IPS-18c (cell line): ENCODE measurements around the gene TBC1D9.

Experiments used
- H3K4me3 ChIP-seq: 2 replicates; pipeline ENCODE4 v1.7.0; 2013; ENCODE audit warnings: low read depth, mild to moderate bottlenecking, low read length, moderate library complexity; ENCODE audit not compliant: insufficient read depth
- H3K9me3 ChIP-seq: one replicate; pipeline ENCODE4 v1.6.1; 2013; ENCODE audit warnings: mild to moderate bottlenecking, low read length, moderate library complexity; ENCODE audit not compliant: control insufficient read depth, insufficient read depth

Gene TBC1D9

DNA sequence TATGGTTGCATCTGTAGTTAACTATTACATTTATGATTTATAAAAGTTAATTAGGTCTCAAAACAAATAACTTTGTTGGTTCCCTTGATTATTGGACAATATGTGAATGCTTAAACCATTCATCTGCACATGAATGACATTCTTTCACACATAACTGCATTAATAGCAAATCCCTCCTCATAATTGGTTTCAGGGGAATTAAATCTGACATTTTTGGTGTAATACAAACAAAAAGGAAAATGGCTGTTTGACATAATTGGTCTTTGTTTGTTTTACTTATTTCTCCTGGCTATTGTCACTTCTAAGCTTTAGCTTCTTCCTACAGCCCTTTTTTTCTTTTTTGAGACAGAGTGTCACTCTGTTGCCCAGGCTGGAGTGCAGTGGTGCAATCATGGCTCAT lies 71.9 kb downstream of the TBC1D9 start:
- Histone ChIP-seq H3K9me3 (no peaks in the 10 kb centered on the region), H3K4me3 (no peak overlapping the region)

- H3K9me3 ChIP-seq: no peaks in the 10 kb centered on the region
- H3K4me3 ChIP-seq: no peak overlapping the region
These were observed 75.0 kb downstream of the TBC1D9 start for GRCh38 chr4:140681201-140681600.

- no peak overlapping the region for H3K4me3 ChIP-seq
- no peaks in the 10 kb centered on the region for H3K9me3 ChIP-seq
These were observed 75.5 kb downstream of the TBC1D9 start for GRCh38 chr4:140680686-140681085.

GRCh38 chr4:140679576-140679975 lies 76.6 kb downstream of the TBC1D9 start:
- Histone ChIP-seq H3K9me3 (no peaks in the 10 kb centered on the region), H3K4me3 (no peak overlapping the region)

DNA sequence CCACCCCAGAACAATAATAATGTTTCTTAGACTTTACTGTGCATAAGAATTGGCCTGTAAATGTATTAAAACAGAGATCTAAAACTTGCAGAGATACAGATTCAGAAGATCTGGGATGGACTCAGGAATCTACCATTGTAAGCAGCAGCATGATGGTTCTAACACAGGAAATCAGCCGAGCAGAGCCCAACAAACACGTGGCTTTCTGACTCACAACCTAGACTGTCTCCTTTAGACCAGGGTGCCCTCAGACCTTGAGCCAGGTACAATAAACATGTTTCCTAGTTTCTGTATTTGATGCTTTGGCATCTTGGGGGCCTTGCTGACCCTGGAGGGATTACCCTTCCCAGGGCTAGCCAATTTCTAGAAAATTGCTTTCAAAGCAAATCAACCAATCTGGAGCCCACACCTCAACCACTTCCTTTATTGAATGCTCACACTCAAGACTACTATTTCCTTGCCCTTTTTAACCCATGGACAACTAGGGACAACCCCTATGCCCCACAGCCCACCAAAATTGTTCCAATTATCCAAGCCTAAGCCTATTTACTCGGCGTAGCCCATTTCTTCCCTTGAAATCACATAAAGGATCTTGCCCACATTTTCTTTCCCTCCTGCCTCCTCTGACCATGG lies 80.5 kb downstream of the TBC1D9 start:
- H3K4me3 ChIP-seq: no peak overlapping the region
- H3K9me3 ChIP-seq: no peaks in the 10 kb centered on the region

DNA sequence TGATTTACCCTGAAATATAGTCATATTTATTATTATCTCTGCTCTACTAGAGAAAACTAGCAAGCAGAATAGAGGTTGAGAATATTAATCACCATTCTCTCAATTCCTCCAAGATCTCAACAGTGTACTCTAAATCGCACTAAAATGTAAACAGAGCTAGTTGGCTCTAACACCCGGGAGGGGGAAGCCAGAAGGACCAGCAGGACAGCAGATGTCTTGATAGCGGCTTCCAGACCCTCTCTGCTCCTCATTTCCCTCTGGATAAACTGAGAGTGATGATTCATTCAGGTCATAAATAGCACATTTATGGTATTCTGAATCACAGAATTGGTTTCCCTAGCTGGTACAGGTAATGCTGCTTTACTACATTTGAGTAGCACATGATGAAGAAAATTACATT lies 82.5 kb downstream of the TBC1D9 start:
- no peak overlapping the region for H3K4me3 ChIP-seq
- H3K9me3 ChIP-seq: no peaks in the 10 kb centered on the region

DNA sequence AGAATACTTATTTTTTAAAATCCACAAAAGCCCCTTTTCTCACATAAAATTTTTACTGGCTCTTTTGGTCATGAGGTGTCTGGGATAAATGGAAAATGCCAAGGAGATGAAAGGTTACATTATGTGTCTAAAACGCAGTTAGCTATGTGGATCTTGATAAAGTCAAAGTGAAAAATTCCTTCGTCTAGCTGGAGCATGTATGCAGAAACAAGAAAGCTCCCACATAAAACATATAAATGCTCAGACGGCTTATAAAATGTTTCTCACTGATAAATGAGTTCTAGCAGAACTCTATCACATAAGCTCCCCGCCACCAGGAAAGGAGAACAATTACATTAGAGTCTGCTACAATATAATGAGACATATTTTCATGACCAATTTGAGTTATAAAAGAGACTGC lies 83.8 kb downstream of the TBC1D9 start:
- H3K9me3 ChIP-seq: no peaks in the 10 kb centered on the region
- no peak overlapping the region for H3K4me3 ChIP-seq

- no peaks in the 10 kb centered on the region for H3K9me3 ChIP-seq
- H3K4me3 ChIP-seq: no peak overlapping the region
These were observed 88.1 kb downstream of the TBC1D9 start for GRCh38 chr4:140668111-140668510.

- Histone ChIP-seq H3K4me3 (no peak overlapping the region), H3K9me3 (no peaks in the 10 kb centered on the region)
These were observed 89.1 kb downstream of the TBC1D9 start for GRCh38 chr4:140666889-140667614.

DNA sequence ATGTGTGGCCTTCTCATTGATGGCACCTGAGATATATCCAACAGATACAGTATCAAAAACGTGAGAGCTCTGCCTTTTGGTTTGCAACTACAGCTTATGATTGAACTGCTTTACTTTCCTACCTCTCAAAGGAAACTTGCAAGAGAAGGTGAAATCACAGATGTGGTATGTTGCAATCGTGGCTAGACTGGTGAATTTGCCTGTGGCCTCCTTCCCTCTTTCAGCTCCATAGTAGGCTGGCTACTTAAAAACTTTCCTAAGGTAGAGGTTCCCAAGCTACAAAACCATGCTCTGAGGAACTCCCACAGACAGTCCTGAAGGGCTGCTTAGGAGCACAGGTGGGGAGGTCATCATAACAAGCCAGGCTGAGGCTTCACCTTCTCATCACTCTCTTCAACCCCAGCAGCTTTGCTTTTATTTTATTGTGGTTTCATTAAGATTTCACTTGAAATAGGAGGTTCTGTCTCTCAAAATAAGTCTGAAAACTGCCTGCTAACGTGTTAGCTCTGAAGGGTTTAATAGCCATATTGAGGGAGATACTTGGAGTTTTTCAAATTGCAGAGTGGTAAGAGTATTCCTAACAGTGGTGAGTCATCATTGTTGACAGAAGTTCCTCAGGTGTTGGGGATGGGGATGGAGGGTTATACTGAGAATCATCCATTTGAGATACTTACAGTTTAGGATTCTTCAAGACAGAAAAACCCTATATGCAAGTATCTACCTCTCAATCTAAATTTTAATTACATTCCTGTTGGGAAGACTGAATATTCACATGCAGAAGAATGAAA lies 93.9 kb downstream of the TBC1D9 start:
- H3K9me3 ChIP-seq: no peaks in the 10 kb centered on the region
- no peak overlapping the region for H3K4me3 ChIP-seq

DNA sequence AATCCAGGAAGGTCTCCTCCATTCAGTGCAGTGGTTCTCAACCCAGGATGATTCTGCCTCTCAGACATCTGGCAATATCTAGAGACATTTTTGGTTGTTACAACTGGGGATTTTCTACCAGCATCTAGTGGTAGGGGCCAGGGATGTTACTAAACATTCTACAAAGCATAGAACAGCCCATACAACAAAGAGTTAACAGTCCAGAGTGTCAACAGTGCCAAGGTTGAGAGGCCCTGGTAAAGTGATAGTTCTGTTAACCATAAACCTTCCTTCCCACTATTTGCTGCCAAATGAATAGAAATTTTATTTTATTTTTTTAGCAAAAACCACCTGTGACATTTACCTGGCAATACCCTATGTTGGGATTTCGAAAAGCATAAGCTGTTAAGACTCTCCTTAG lies 94.6 kb downstream of the TBC1D9 start:
- Histone ChIP-seq H3K9me3 (no peaks in the 10 kb centered on the region), H3K4me3 (no peak overlapping the region)

- Histone ChIP-seq H3K4me3 (no peak overlapping the region), H3K9me3 (no peaks in the 10 kb centered on the region)
These were observed 96.1 kb downstream of the TBC1D9 start for GRCh38 chr4:140659943-140660700.

DNA sequence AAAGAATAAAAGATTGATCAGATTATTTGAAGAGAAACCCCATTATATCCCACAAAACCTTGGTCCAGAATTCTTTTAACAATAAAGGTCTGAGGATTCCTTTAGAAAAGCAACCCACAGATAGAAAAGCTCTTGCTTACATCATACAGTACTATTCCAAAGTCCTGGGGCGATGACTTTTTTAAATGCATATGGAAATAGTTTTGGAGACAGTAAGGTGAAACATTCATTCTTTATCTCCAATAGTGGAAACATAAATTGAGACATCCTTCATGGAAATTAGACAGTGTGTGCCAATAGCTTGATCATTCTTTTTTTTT lies 101.7 kb downstream of the TBC1D9 start:
- no peaks in the 10 kb centered on the region for H3K9me3 ChIP-seq
- H3K4me3 ChIP-seq: no peak overlapping the region

- Histone ChIP-seq H3K9me3 (no peaks in the 10 kb centered on the region), H3K4me3 (no peak overlapping the region)
These were observed 102.3 kb downstream of the TBC1D9 start for GRCh38 chr4:140653718-140654494.

DNA sequence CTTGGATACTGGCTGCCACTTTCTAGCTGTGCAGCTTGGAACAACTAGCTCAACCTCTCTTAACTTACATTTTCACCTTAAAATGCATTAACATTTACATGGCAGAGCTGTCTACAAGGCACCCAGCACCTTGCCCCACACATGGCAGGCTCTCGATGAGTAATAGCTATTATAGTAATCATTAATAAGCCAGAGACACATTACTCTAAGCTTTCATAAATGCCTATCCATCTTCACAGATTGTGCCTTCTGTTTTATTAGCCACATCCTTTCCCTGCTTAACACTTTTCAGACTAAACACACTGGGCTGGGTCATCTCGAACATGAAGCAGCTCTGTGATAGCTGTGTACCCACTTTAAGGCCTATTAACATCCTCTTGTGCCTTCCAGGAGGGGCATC lies 103.6 kb downstream of the TBC1D9 start:
- Histone ChIP-seq H3K4me3 (no peak overlapping the region), H3K9me3 (no peaks in the 10 kb centered on the region)

GRCh38 chr4:140648716-140649308 lies 107.4 kb downstream of the TBC1D9 start:
- H3K4me3 ChIP-seq: no peak overlapping the region
- no peaks in the 10 kb centered on the region for H3K9me3 ChIP-seq
